H9 (cell line): Measurements from ENCODE around the gene FOXN1. TPM values are rescaled to one million over a fixed set of nuclear protein-coding genes. Genes with fewer than 3 reads are reported as not detected.

ENCODE experiments used
- DNase-seq: peaks from one replicate; pipeline ENCODE4 v3.0.0-alpha.2; 2017
- H2AFZ ChIP-seq: one replicate; pipeline ENCODE4 v1.6.1; 2013; ENCODE audit warnings: mild to moderate bottlenecking, low read length, control low read depth, moderate library complexity
- H2AK5ac ChIP-seq: 2 replicates; pipeline ENCODE4 v1.6.1; 2013; ENCODE audit warnings: low read length, control low read depth, mixed read lengths; ENCODE audit not compliant: insufficient read length
- H2BK120ac ChIP-seq: one replicate; pipeline ENCODE4 v1.6.1; 2013; ENCODE audit warnings: low read depth, mild to moderate bottlenecking, low read length, control low read depth, inconsistent platforms; ENCODE audit not compliant: poor library complexity, severe bottlenecking
- H2BK12ac ChIP-seq: 2 replicates; pipeline ENCODE4 v1.6.1; 2013; ENCODE audit warnings: low read length, control low read depth, mixed read lengths, low read depth; ENCODE audit not compliant: insufficient read length
- H2BK15ac ChIP-seq: 2 replicates; pipeline ENCODE4 v1.6.1; 2013; ENCODE audit warnings: low read depth, low read length, control low read depth
- H2BK20ac ChIP-seq: one replicate; pipeline ENCODE4 v1.6.1; 2013; ENCODE audit warnings: low read depth, mild to moderate bottlenecking, low read length, control low read depth, inconsistent platforms; ENCODE audit not compliant: poor library complexity, severe bottlenecking
- H2BK5ac ChIP-seq: 2 replicates; pipeline ENCODE4 v1.6.1; 2013; ENCODE audit warnings: low read length, control low read depth, mixed read lengths; ENCODE audit not compliant: insufficient read length
- H3K14ac ChIP-seq: 2 replicates; pipeline ENCODE4 v1.6.1; 2013; ENCODE audit warnings: low read length, control low read depth; ENCODE audit not compliant: insufficient read depth
- H3K18ac ChIP-seq: 2 replicates; pipeline ENCODE4 v1.6.1; 2013; ENCODE audit warnings: low read depth, mild to moderate bottlenecking, mixed read lengths, low read length, control low read depth; ENCODE audit not compliant: insufficient read length
- H3K23ac ChIP-seq: 2 replicates; pipeline ENCODE4 v1.6.1; 2013; ENCODE audit warnings: low read length, control low read depth, mixed read lengths, low read depth; ENCODE audit not compliant: insufficient read length
- H3K23me2 ChIP-seq: 2 replicates; pipeline ENCODE4 v1.6.1; 2013; ENCODE audit warnings: low read depth, mild to moderate bottlenecking, mixed read lengths, low read length, control low read depth; ENCODE audit not compliant: insufficient read length, poor library complexity, severe bottlenecking
- H3K27ac ChIP-seq: 2 replicates; pipeline ENCODE4 v1.5.1; 2013; ENCODE audit warnings: low read length, control low read depth, mixed read lengths, low read depth; ENCODE audit not compliant: insufficient read length
- H3K27me3 ChIP-seq: 2 replicates; pipeline ENCODE4 v1.6.1; 2013; ENCODE audit warnings: low read length, control low read depth, inconsistent platforms; ENCODE audit not compliant: insufficient read depth
- H3K4ac ChIP-seq: 2 replicates; pipeline ENCODE4 v1.6.1; 2013; ENCODE audit warnings: low read depth, mild to moderate bottlenecking, control low read depth, inconsistent platforms, low read length, moderate library complexity
- H3K4me1 ChIP-seq: 2 replicates; pipeline ENCODE4 v1.6.1; 2013; ENCODE audit warnings: low read length, control low read depth, inconsistent platforms; ENCODE audit not compliant: insufficient read depth
- H3K4me2 ChIP-seq: 2 replicates; pipeline ENCODE4 v1.6.1; 2013; ENCODE audit warnings: low read length, control low read depth, mixed read lengths; ENCODE audit not compliant: insufficient read length, insufficient read depth
- H3K56ac ChIP-seq: 2 replicates; pipeline ENCODE4 v1.6.1; 2013; ENCODE audit warnings: low read depth, mild to moderate bottlenecking, mixed read lengths, low read length, control low read depth; ENCODE audit not compliant: insufficient read length
- H3K79me1 ChIP-seq: 2 replicates; pipeline ENCODE4 v1.6.1; 2013; ENCODE audit warnings: low read depth, mild to moderate bottlenecking, moderate library complexity, low read length, control low read depth, inconsistent platforms; ENCODE audit not compliant: insufficient read depth, poor library complexity, severe bottlenecking
- H3K79me2 ChIP-seq: 2 replicates; pipeline ENCODE4 v1.6.1; 2013; ENCODE audit warnings: low read length, control low read depth, inconsistent platforms; ENCODE audit not compliant: insufficient read depth
- H3K9ac ChIP-seq: 2 replicates; pipeline ENCODE4 v1.6.1; 2013; ENCODE audit warnings: low read length, control low read depth, mixed read lengths; ENCODE audit not compliant: insufficient read length; ENCODE audit errors: extremely low read depth
- H3K9me3 ChIP-seq: one replicate; pipeline ENCODE4 v1.6.1; 2013; ENCODE audit warnings: low read depth, low read length, inconsistent platforms; ENCODE audit not compliant: control insufficient read depth
- H3T11ph ChIP-seq: one replicate; pipeline ENCODE4 v1.6.1; 2013; ENCODE audit warnings: mild to moderate bottlenecking, low read length, control low read depth, inconsistent platforms
- H4K20me1 ChIP-seq: one replicate; pipeline ENCODE4 v1.6.1; 2013; ENCODE audit not compliant: control insufficient read depth, insufficient read length, insufficient read depth
- H4K5ac ChIP-seq: 2 replicates; pipeline ENCODE4 v1.6.1; 2013; ENCODE audit warnings: low read depth, mild to moderate bottlenecking, mixed read lengths, low read length, control low read depth; ENCODE audit not compliant: insufficient read length
- H4K8ac ChIP-seq: replicated peaks from 2 replicates; pipeline ENCODE4 v1.6.1; 2013; ENCODE audit warnings: low read length, control low read depth, mixed read lengths, low read depth; ENCODE audit not compliant: insufficient read length
- H4K91ac ChIP-seq: 2 replicates; pipeline ENCODE4 v1.6.1; 2013; ENCODE audit warnings: low read depth, mild to moderate bottlenecking, moderate library complexity, mixed read lengths, low read length, control low read depth; ENCODE audit not compliant: insufficient read length
- H3K27ac Mint-ChIP-seq, 3 experiments: 2 replicates in 2 of 3; 3 replicates in 1 of 3; pipeline ENCODE4 v1.8.0; 2020 to 2021; ENCODE audit warnings: mixed read lengths in 3 of 3, mild to moderate bottlenecking in 1 of 3, moderate library complexity in 1 of 3
- H3K27me3 Mint-ChIP-seq: 2 replicates; pipeline ENCODE4 v1.8.0; 2021; ENCODE audit warnings: low read depth, mild to moderate bottlenecking, moderate library complexity, mixed read lengths
- H3K36me3 Mint-ChIP-seq, 3 experiments: 2 replicates in 2 of 3; 3 replicates in 1 of 3; pipeline ENCODE4 v1.8.0; 2020 to 2021; ENCODE audit warnings: low read depth in 3 of 3, mixed read lengths in 3 of 3; ENCODE audit not compliant: insufficient read depth in 1 of 3
- H3K4me1 Mint-ChIP-seq, 2 experiments: 2 replicates each; pipeline ENCODE4 v1.8.0; 2020; ENCODE audit warnings: mixed read lengths in 2 of 2
- H3K4me3 Mint-ChIP-seq, 2 experiments: 2 replicates in 1 of 2; 3 replicates in 1 of 2; pipeline ENCODE4 v1.8.0; 2020 to 2021; ENCODE audit warnings: mild to moderate bottlenecking in 2 of 2, mixed read lengths in 2 of 2, moderate library complexity in 1 of 2
- H3K9me3 Mint-ChIP-seq, 2 experiments: 2 replicates in 1 of 2; 3 replicates in 1 of 2; pipeline ENCODE4 v1.8.0; 2020; ENCODE audit warnings: mild to moderate bottlenecking in 2 of 2, mixed read lengths in 2 of 2, moderate library complexity in 1 of 2
- CTCF ChIP-seq: fragments of 200-600 bp; sonication (generic); conservative IDR thresholded peaks from 3 replicates; pipeline ENCODE4 v1.8.0; 2021; ENCODE audit warnings: antibody characterized with exemption, mild to moderate bottlenecking
- WGBS: extraction: QIAGEN DNeasy Blood & Tissue Kit; methylation state at CpG from one replicate; pipeline ENCODE4 v1.1.7; 2013; ENCODE audit warnings: missing lambda C conversion rate, low lambda C conversion rate, mixed read lengths; ENCODE audit not compliant: insufficient read length; ENCODE audit errors: extremely low coverage; 5-methylcytosine and 5-hydroxymethylcytosine counted together
- total RNA-seq: library from RNA; stranded (reverse); gene quantifications from 2 replicates; pipeline ENCODE4 v1.2.1, GENCODE V29; 2021

Gene FOXN1
- total RNA-seq, 1 experiment from 2014 or later, result not detected

GRCh38 chr17:28497931-28498330 is 8.2 kb upstream of the FOXN1 start:
- Histone ChIP-seq H4K91ac (no peak overlapping the region), H3K23ac (no peak overlapping the region), H3K9ac (no peak overlapping the region), H3T11ph (no peak overlapping the region), H3K18ac (no peak overlapping the region), H3K23me2 (no peaks in the 10 kb centered on the region), H3K79me2 (no peaks in the 10 kb centered on the region), H4K5ac (no peak overlapping the region), H2BK12ac (no peak overlapping the region), H2BK120ac (no peak overlapping the region), H3K79me1 (no peaks in the 10 kb centered on the region), H3K4ac (no peak overlapping the region), H2AFZ (no peak overlapping the region), H2BK5ac (no peak overlapping the region), H2BK15ac (no peak overlapping the region), H2BK20ac (no peak overlapping the region), H3K56ac (no peak overlapping the region), H4K20me1 (no peaks in the 10 kb centered on the region), H3K27ac (no peak overlapping the region), H3K27me3 (no peaks in the 10 kb centered on the region), H3K4me1 (peaks cover 2% of the 10 kb centered on the region; the same call in 1 of the 2 replicates), H4K8ac (no peak overlapping the region), H3K9me3 (no peaks in the 10 kb centered on the region), H3K14ac (no peak overlapping the region), H3K4me2 (peak overlapping the region; percentile 15), H2AK5ac (no peak overlapping the region)
- Mint-ChIP-seq H3K27ac (no peak overlapping the region), H3K27me3 (peaks cover 7% of the 10 kb centered on the region), H3K9me3 (no peaks in the 10 kb centered on the region), H3K36me3 (no peaks in the 10 kb centered on the region; a peak in 1 of 7 replicates), H3K4me1 (peaks cover 18 to 40% of the 10 kb centered on the region in 2 experiments), H3K4me3 (no peak overlapping the region)
- WGBS, result no CpG with 5 or more reads among the region's 9 CpGs
- DNase-seq, result peak; percentile 78
- TF ChIP-seq CTCF, result no peak
